ENCODE results near the gene PDPK1.

Gene PDPK1

GRCh38 chr16:2507665-2508064 is 30.2 kb upstream of the PDPK1 start:
- no peak for DNase-seq

DNA sequence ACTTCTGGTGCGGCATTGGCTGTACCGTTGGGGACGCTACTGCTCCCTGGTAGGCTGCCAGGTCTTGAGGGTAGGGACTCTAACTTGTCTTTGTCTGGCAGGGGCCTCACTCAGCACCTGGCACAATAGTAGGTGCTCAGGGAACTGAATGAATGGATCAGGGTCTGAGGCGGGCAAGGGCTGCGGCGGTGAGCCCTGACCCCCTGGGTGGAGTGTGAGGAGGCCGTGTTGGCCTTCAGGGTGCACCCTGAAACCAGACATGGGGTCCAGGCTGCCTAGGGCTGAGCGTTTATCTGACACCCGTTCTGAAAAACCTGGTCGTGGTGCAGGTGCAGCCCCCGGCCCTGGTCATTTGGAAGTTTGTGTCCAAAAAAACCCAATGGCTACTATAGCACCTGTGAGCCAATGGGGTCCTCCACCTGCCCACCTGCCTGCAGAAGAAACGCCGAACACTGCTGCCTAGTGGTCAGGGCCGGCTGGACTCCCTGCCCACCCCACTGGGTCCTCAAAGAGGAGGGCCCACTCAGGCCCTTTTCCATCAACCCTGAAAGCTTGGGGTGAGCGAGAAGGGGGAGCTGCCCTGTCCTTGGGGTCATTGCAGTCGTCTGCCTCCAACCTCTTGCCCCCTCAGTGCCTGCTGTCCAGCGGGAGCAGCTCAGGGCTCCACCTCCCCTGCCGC is 29.0 kb upstream of the PDPK1 start:
- no peak for DNase-seq

DNA sequence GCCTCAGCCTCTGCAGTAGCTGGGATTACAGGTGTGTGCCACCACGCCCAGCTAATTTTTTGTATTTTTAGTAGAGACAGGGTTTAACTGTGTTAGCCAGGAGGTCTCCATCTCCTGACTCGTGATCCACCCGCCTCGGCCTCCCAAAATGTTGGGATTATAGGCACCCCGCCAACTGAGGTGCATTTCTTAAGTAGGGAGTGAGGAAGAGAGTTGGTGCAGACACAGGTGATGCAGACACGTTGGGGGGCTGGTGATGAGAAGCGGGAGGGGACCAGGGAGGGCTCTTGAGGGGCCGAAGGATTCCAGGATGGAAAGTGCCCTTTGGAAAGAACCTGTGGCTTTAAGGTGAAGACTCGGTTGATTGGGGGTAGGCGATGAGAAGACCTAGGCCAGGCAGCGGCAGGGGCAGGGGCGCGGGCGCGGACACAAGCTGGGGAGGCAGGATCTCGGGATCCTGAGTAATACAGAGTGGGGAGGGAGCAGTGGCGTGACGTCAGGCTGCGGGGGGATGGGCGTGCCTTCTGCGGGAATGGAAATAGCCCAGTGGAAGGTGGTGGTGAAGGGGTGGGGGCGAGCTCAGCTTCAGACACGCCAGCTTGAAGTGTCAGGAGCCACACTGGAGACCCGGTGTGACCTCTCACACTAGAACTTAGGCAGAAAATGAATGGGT is 26.6 kb upstream of the PDPK1 start:
- DNase-seq, result no peak

- DNase-seq, result no peak
Measured at GRCh38 chr16:2511996-2512734, 25.7 kb upstream of the PDPK1 start.

GRCh38 chr16:2512735-2513404 is 25.0 kb upstream of the PDPK1 start:
- DNase-seq, result no peak

- peak; percentile 94 for DNase-seq
Measured at GRCh38 chr16:2513405-2514332, 24.2 kb upstream of the PDPK1 start, which contains the start of gene ATP6V0C. ATP6V0C (plus strand) TSS chr16:2513952; CDS start chr16:2514104, 152 bp downstream.

DNA sequence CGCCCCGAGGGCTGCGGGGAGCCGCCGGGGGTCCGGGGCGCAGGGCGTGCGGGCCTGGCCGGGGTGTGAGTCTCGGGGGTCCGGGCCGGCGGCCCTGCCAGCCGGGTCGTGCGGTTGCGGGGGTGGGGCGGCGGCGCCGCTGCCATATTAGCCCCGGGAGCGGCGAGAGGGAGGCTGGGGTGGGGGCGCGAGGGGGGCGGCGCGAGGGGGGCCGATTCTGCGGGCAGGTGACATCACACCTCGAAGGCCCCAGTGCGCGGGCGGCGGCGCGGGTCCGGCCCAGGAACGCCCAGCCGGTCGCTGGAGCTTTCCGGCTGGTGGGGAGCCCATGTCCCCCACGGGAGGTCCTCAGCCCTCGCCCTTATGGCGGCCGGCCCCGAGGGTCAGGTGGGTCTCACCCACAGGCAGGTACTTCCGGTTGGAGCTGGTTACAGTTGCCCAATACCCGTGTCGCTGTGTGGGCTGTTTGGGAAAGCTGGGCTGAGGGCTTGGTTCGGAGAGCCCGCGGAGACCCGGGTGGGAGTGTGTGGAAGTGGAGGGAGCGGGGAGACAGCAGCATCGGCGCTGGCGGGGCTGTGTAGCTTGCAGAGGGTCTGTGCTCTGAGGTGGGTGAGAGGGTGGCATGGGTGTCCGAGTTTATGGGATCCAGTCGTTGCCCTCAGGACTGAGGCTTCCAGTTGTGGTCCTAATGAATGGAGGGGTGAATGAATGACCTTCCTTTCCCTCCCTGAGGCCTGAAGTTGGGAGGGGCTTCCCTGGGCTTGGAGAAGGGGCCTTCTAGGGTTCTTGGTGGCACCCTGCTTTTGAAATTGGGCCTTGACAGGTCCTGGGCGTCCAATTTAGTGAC is 23.3 kb upstream of the PDPK1 start:
- peak; percentile 60 for DNase-seq

- no peak for DNase-seq
Measured at GRCh38 chr16:2515180-2515851, 22.5 kb upstream of the PDPK1 start.

GRCh38 chr16:2516391-2517240 is 21.2 kb upstream of the PDPK1 start:
- DNase-seq, result no peak

- no peak for DNase-seq
Measured at GRCh38 chr16:2517954-2518605, 19.7 kb upstream of the PDPK1 start.

GRCh38 chr16:2518823-2519710 is 18.8 kb upstream of the PDPK1 start:
- DNase-seq, result no peak

DNA sequence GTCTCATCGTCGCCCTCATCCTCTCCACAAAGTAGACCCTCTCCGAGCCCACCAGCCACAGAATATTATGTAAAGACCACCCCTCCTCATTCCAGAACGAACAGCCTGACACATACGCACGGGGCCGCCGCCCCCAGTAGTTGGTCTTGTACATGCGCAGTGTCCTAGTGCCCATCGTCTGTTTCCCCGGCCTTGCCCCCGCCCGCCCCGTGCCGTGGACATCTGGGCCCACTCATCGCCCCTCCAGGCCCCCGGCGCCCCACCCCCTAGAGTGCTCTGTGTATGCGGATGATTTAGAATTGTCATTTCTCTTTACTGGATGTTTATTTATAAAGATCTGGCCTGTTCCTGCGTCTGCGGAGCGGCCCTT is 18.1 kb upstream of the PDPK1 start:
- no peak for DNase-seq

GRCh38 chr16:2520097-2520783 is 17.6 kb upstream of the PDPK1 start, which contains the start of gene AMDHD2:
AMDHD2 (plus strand) TSS chr16:2520371; CDS start chr16:2520459, 88 bp downstream.
- peak; percentile 92 for DNase-seq

- peak; percentile 87 for DNase-seq
Measured at GRCh38 chr16:2520784-2521531, 16.9 kb upstream of the PDPK1 start.

DNA sequence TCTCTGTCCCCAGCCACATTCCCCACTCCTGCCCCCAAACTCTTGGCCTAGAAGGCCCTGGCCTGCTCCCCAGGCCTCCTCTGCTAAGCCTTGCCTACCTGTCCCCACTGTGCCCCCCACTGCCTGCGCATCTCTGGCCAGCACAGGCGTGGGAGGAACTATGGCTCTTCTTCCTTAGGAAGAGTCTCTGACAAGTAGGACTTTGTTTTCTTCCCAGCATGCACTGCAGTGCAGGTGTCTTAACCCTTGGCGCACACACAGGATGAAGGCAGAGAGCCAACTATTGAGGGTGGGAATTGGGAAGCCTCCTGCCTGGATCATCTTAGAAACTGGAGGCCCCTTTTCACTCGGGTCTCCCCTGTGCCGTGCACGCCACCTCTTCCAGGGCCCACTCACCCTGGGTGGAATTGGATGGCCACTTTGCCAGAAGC is 14.0 kb upstream of the PDPK1 start:
- no peak for DNase-seq

- DNase-seq, result no peak
Measured at GRCh38 chr16:2524339-2524938, 13.4 kb upstream of the PDPK1 start.

Measured in CD4-positive, alpha-beta T cell treated with Interleukin-21 for 1 hour (primary cell).